GF-D8 (cell line): Measurements from ENCODE around the gene GRID1.
"Not testable (repeated sequence)": the region's sequence is repeated elsewhere in the genome, so short reads cannot be mapped to it uniquely, and the experiment has no call there.

ENCODE experiments used
- DNase-seq: peaks from one replicate; lab custom pipeline; 2025; lab: John Stamatoyannopoulos, UW

Gene GRID1

GRCh38 chr10:86107611-86108310, 258.8 kb downstream of the GRID1 start:
- not testable (repeated sequence) for DNase-seq

GRCh38 chr10:86107131-86107530, 259.5 kb downstream of the GRID1 start:
- DNase-seq: no peak

GRCh38 chr10:86106616-86107015, 260.0 kb downstream of the GRID1 start:
- no peak for DNase-seq

- no peak for DNase-seq
Measured at GRCh38 chr10:86105640-86106039, 261.0 kb downstream of the GRID1 start.

GRCh38 chr10:86105181-86105580, 261.4 kb downstream of the GRID1 start:
- no peak for DNase-seq

- no peak for DNase-seq
Measured at GRCh38 chr10:86104611-86105145, 261.9 kb downstream of the GRID1 start.

GRCh38 chr10:86104156-86104555, 262.4 kb downstream of the GRID1 start:
- DNase-seq: no peak

- DNase-seq: no peak
Measured at GRCh38 chr10:86103391-86104101, 263.0 kb downstream of the GRID1 start.

- DNase-seq: no peak
Measured at GRCh38 chr10:86102451-86102850, 264.1 kb downstream of the GRID1 start.

- DNase-seq: no peak
Measured at GRCh38 chr10:86102031-86102430, 264.6 kb downstream of the GRID1 start.

- no peak for DNase-seq
Measured at GRCh38 chr10:86100581-86101061, 266.0 kb downstream of the GRID1 start.

GRCh38 chr10:86099542-86100334, 266.9 kb downstream of the GRID1 start:
- no peak for DNase-seq

- no peak for DNase-seq
Measured at GRCh38 chr10:86098187-86098881, 268.3 kb downstream of the GRID1 start.

GRCh38 chr10:86095061-86095460, 271.5 kb downstream of the GRID1 start:
- not testable (repeated sequence) for DNase-seq

- DNase-seq: not testable (repeated sequence)
Measured at GRCh38 chr10:86092311-86092710, 274.3 kb downstream of the GRID1 start.

- DNase-seq: no peak
Measured at GRCh38 chr10:86091216-86091615, 275.4 kb downstream of the GRID1 start.

- DNase-seq: no peak
Measured at GRCh38 chr10:86090807-86091206, 275.8 kb downstream of the GRID1 start.

- DNase-seq: no peak
Measured at GRCh38 chr10:86087716-86088115, 278.9 kb downstream of the GRID1 start.

GRCh38 chr10:86086418-86086817, 280.2 kb downstream of the GRID1 start:
- no peak for DNase-seq

GRCh38 chr10:86085686-86086085, 280.9 kb downstream of the GRID1 start:
- DNase-seq: no peak

- no peak for DNase-seq
Measured at GRCh38 chr10:86085136-86085535, 281.5 kb downstream of the GRID1 start.

- no peak for DNase-seq
Measured at GRCh38 chr10:86084585-86084984, 282.0 kb downstream of the GRID1 start.
